SU-DHL-6 (cell line): ENCODE data around the gene LTBP1.

Experiments used
- H2AFZ ChIP-seq: fragments of 200-600 bp; sonication (generic); 2 replicates; pipeline ENCODE4 v1.6.1; 2014; ENCODE audit warnings: low read depth, mild to moderate bottlenecking, moderate library complexity, mixed read lengths, antibody characterized with exemption, low read length; ENCODE audit not compliant: severe bottlenecking
- H3F3A ChIP-seq: fragments of 200-600 bp; shearing (Covaris generic); 2 replicates; pipeline ENCODE4 v1.6.0; 2016; ENCODE audit warnings: antibody characterized with exemption, mild to moderate bottlenecking; ENCODE audit not compliant: insufficient read depth
- H3K27ac ChIP-seq: fragments of 200-600 bp; sonication (generic); 2 replicates; pipeline ENCODE4 v1.5.1; 2016; ENCODE audit warnings: low read depth, mild to moderate bottlenecking, low read length, moderate library complexity, mixed read lengths
- H3K27me3 ChIP-seq: fragments of 200-600 bp; sonication (generic), shearing (Covaris generic); 2 replicates; pipeline ENCODE4 v1.6.0; 2014; ENCODE audit warnings: mild to moderate bottlenecking, low read length
- H3K36me3 ChIP-seq: fragments of 200-600 bp; sonication (generic); 2 replicates; pipeline ENCODE4 v1.6.1; 2014; ENCODE audit warnings: mild to moderate bottlenecking, low read length, mixed read lengths
- H3K4me2 ChIP-seq: fragments of 300-600, 200-600 bp; shearing (Covaris generic), sonication (generic); 2 replicates; pipeline ENCODE4 v1.6.0; 2014; ENCODE audit warnings: low read length, low read depth, mild to moderate bottlenecking; ENCODE audit not compliant: poor library complexity, severe bottlenecking
- H3K4me3 ChIP-seq: fragments of 200-600 bp; sonication (generic); 2 replicates; pipeline ENCODE4 v1.5.1; 2014; ENCODE audit warnings: antibody characterized with exemption, low read length, mild to moderate bottlenecking, mixed read lengths; ENCODE audit not compliant: insufficient read depth, poor library complexity, severe bottlenecking
- H3K79me2 ChIP-seq: fragments of 200-600 bp; sonication (generic); 2 replicates; pipeline ENCODE4 v1.6.1; 2014; ENCODE audit warnings: mild to moderate bottlenecking, low read length, moderate library complexity; ENCODE audit not compliant: insufficient read depth
- H3K9ac ChIP-seq: fragments of 200-600 bp; sonication (generic); 2 replicates; pipeline ENCODE4 v1.7.0; 2014; ENCODE audit warnings: mild to moderate bottlenecking, low read length
- H3K9me2 ChIP-seq: fragments of 200-600 bp; sonication (generic); replicated peaks from 2 replicates; pipeline ENCODE4 v1.6.1; 2014; ENCODE audit warnings: low read length; ENCODE audit not compliant: insufficient read depth
- H3K9me3 ChIP-seq: fragments of 200-600 bp; sonication (generic); 2 replicates; pipeline ENCODE4 v1.6.1; 2014; ENCODE audit warnings: low read length, mixed read lengths; ENCODE audit not compliant: insufficient read depth
- H4K20me1 ChIP-seq: fragments of 200-600 bp; sonication (generic); 2 replicates; pipeline ENCODE4 v1.6.1; 2014; ENCODE audit warnings: low read depth, mild to moderate bottlenecking, antibody characterized with exemption, low read length, moderate library complexity, mixed read lengths
- EZH2phosphoT487 ChIP-seq: fragments of 200-600 bp; sonication (generic), shearing (Covaris generic); conservative IDR thresholded peaks from 2 replicates; pipeline ENCODE4 v1.6.1; 2018; ENCODE audit warnings: mild to moderate bottlenecking, antibody characterized with exemption, low read length, moderate library complexity, mixed read lengths
- TF ChIP-seq, protein P1 (sequence below): fragments of 200-600 bp; sonication (generic); IDR thresholded peaks from one replicate; pipeline ENCODE4 v1.5.1; 2017; ENCODE audit warnings: antibody characterized with exemption, mild to moderate bottlenecking, low read length, moderate library complexity; ENCODE audit not compliant: insufficient read depth, poor library complexity, severe bottlenecking

The LTBP1 gene

DNA sequence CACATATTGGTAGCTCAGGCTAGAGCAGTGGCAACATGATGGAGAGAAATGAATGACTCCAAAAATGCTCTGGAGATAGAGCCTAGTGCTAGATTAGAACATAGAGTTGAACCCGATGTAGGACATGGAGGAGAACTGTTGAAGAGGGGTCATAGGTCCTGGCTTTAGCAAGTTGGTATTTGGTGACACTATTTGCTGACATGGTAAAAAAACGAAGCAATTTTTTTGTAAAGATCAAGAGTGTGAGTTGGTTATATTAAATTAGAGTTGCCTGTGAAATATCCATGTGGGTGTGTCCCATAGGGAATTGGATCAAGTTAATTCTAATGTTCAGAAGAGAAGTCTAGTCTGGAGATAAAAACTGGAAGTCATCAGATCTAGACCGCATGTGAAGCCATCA, 386.7 kb downstream of the LTBP1 start:
- H3K27ac ChIP-seq = no peak overlapping the region
- H3K4me2 ChIP-seq = no peak overlapping the region
- no peaks in the 10 kb centered on the region for H3K79me2 ChIP-seq
- H3F3A ChIP-seq = no peaks in the 10 kb centered on the region
- no peaks in the 10 kb centered on the region for H3K9me2 ChIP-seq
- no peaks in the 10 kb centered on the region for H4K20me1 ChIP-seq
- no peak overlapping the region for H3K4me3 ChIP-seq
- no peak overlapping the region for H3K9ac ChIP-seq
- H3K27me3 ChIP-seq = no peaks in the 10 kb centered on the region
- TF ChIP-seq, protein P1, sequence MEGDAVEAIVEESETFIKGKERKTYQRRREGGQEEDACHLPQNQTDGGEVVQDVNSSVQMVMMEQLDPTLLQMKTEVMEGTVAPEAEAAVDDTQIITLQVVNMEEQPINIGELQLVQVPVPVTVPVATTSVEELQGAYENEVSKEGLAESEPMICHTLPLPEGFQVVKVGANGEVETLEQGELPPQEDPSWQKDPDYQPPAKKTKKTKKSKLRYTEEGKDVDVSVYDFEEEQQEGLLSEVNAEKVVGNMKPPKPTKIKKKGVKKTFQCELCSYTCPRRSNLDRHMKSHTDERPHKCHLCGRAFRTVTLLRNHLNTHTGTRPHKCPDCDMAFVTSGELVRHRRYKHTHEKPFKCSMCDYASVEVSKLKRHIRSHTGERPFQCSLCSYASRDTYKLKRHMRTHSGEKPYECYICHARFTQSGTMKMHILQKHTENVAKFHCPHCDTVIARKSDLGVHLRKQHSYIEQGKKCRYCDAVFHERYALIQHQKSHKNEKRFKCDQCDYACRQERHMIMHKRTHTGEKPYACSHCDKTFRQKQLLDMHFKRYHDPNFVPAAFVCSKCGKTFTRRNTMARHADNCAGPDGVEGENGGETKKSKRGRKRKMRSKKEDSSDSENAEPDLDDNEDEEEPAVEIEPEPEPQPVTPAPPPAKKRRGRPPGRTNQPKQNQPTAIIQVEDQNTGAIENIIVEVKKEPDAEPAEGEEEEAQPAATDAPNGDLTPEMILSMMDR = no peak
- no peak for TF ChIP-seq EZH2phosphoT487
- no peak overlapping the region for H2AFZ ChIP-seq
- H3K36me3 ChIP-seq = peaks cover 6% of the 10 kb centered on the region; the same call in 1 of the 2 replicates
- no peaks in the 10 kb centered on the region for H3K9me3 ChIP-seq

DNA sequence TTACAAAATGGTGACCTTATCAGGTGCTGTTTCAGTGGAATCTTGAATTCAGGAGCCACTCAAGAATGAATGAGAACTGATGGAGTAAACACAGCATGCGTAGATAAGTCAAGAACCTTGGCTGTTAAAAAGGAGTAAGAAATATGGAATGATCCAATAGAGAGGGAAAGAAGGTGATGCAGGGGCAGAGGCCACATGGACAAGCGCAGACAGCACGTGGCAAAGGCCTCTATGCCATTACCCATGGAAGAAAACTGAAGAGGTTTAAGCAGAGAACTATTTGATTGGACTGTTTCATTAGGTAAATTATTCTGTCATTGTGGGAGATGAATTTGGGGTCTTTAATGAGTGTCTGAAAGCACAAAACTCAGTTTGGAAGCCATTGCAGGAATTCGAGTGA, 387.3 kb downstream of the LTBP1 start:
- no peak overlapping the region for H3K9ac ChIP-seq
- H2AFZ ChIP-seq = no peak overlapping the region
- H3K9me2 ChIP-seq = no peaks in the 10 kb centered on the region
- no peaks in the 10 kb centered on the region for H3K9me3 ChIP-seq
- no peaks in the 10 kb centered on the region for H3K27me3 ChIP-seq
- no peak overlapping the region for H3K4me2 ChIP-seq
- H4K20me1 ChIP-seq = no peaks in the 10 kb centered on the region
- H3K79me2 ChIP-seq = no peaks in the 10 kb centered on the region
- no peak overlapping the region for H3K27ac ChIP-seq
- TF ChIP-seq, protein P1 = no peak
- no peak for TF ChIP-seq EZH2phosphoT487
- no peaks in the 10 kb centered on the region for H3F3A ChIP-seq
- H3K4me3 ChIP-seq = no peak overlapping the region
- peaks cover 6% of the 10 kb centered on the region; the same call in 1 of the 2 replicates for H3K36me3 ChIP-seq

DNA sequence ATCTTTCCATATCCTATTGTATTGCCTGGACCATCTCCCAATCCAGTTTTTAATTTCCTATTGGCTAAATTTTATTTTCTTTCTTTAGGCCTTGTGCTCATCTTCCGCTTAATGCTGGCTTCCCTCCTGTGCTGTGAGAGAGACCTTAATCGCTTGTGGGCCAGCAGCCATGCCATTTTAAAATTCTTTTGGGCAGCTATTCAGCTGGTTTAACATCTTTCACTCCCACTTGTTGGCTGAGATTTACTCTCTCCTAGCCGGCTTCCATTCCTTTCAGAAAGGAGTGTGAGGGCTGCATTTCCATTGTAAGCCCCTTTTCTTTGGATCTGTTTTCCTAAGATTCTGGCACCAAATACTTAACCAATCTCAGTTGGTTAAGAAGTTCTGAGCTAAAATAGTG, 388.8 kb downstream of the LTBP1 start:
- Histone ChIP-seq H3K36me3 (0 out of 2 replicates have a peak, but pooled peaks cover 3% of the 10 kb centered on the region), H3K27me3 (no peaks in the 10 kb centered on the region), H2AFZ (no peak overlapping the region), H3F3A (no peaks in the 10 kb centered on the region), H3K9me2 (no peaks in the 10 kb centered on the region), H3K9me3 (no peaks in the 10 kb centered on the region), H3K27ac (no peak overlapping the region), H3K9ac (no peak overlapping the region), H3K4me3 (no peak overlapping the region), H3K79me2 (no peaks in the 10 kb centered on the region), H4K20me1 (no peaks in the 10 kb centered on the region), H3K4me2 (no peak overlapping the region)
- TF ChIP-seq, protein P1 = no peak
- TF ChIP-seq EZH2phosphoT487 = no peak
